ENCODE results near the gene SETD1A.

- TF ChIP-seq CTCF (conservative IDR thresholded peaks at IDR 0.05 in 1 of 2, IDR thresholded peaks at IDR 0.05 in 1 of 2; ENCODE audit: low read depth in 1 of 2, low read length in 2 of 2) (no peak), EZH2 (IDR thresholded peaks at IDR 0.05; ENCODE audit: low read length, missing control alignments) (no peak)
These were observed at the start of gene SETD1A for GRCh38 chr16:30957456-30958174.
